T-cell (primary cell): Measurements from ENCODE around the gene CNNM2. TPM values are rescaled to one million over a fixed set of nuclear protein-coding genes. Genes with fewer than 3 reads are reported as not detected.

Experiments
- ATAC-seq, 4 experiments: fragments of 200-7000 bp in 3 of 4; fragments of 150-1000 bp in 1 of 4; cut with Tn5 transposase; replicated peaks in 1 of 4; 1 replicate in 3 of 4; 2 replicates in 1 of 4; pipeline ENCODE4 v1.10.0; 2021; ENCODE audit warnings: moderate library complexity in 3 of 4, mild to moderate bottlenecking in 2 of 4, moderate number of reproducible peaks in 1 of 4
- CTCF ChIA-PET, 2 donors: fragments of 300-600 bp; sonication (Branson Sonifier 250); formaldehyde crosslinking; loops; one replicate each; lab custom pipeline; 2022; ENCODE audit warnings: antibody characterized with exemption in 2 of 2; lab: Charles Lee
- POLR2A ChIA-PET, 2 donors: fragments of 300-600 bp; sonication (Branson Sonifier 250); formaldehyde crosslinking; loops; one replicate each; lab custom pipeline; 2022; ENCODE audit warnings: antibody characterized with exemption in 2 of 2; lab: Charles Lee
- DNase-seq, 35 experiments: peaks; one replicate each; pipeline versions ENCODE4 v3.0.0 to v3.0.0-alpha.2; 2013 to 2023
- H3K27ac ChIP-seq: one replicate; pipeline ENCODE4 v1.5.1; 2013; ENCODE audit warnings: low read length
- H3K27me3 ChIP-seq, 2 experiments: replicated peaks in 1 of 2; 1 replicate in 1 of 2; 2 replicates in 1 of 2; pipeline versions ENCODE4 v1.6.1 to v1.7.0; 2013; ENCODE audit warnings: low read length in 1 of 2, mixed read lengths in 1 of 2; ENCODE audit not compliant: control insufficient read depth in 2 of 2, insufficient read depth in 2 of 2; ENCODE audit errors: extremely low read depth in 1 of 2
- H3K36me3 ChIP-seq, 2 donors: 1 replicate in 1 of 2; 2 replicates in 1 of 2; pipeline versions ENCODE4 v1.6.1 to v1.7.0; 2013; ENCODE audit warnings: low read length in 1 of 2; ENCODE audit not compliant: control insufficient read depth in 2 of 2, insufficient read depth in 1 of 2; ENCODE audit errors: extremely low read depth in 1 of 2
- H3K4me1 ChIP-seq, 2 experiments: 1 replicate in 1 of 2; 2 replicates in 1 of 2; pipeline versions ENCODE4 v1.6.1 to v1.7.0; 2013; ENCODE audit warnings: low read length in 2 of 2, mixed read lengths in 1 of 2; ENCODE audit not compliant: insufficient read depth in 2 of 2, control insufficient read depth in 1 of 2; ENCODE audit errors: extremely low read depth in 1 of 2
- H3K4me3 ChIP-seq, 2 donors: 1 replicate in 1 of 2; 2 replicates in 1 of 2; pipeline versions ENCODE4 v1.5.1 to v1.7.0; 2013; ENCODE audit warnings: mild to moderate bottlenecking in 2 of 2, low read length in 1 of 2, moderate library complexity in 1 of 2; ENCODE audit not compliant: control insufficient read depth in 1 of 2; ENCODE audit errors: extremely low read depth in 1 of 2
- H3K9me3 ChIP-seq: 2 replicates; pipeline ENCODE4 v1.7.0; 2013
- H3K27ac Mint-ChIP-seq, 2 donors: one replicate each; pipeline ENCODE4 v1.8.0; 2020 to 2021; ENCODE audit warnings: mild to moderate bottlenecking in 2 of 2, mixed read lengths in 2 of 2
- H3K27me3 Mint-ChIP-seq, 2 donors: one replicate each; pipeline ENCODE4 v1.8.0; 2021 to 2022; ENCODE audit warnings: mixed read lengths in 2 of 2
- H3K36me3 Mint-ChIP-seq: one replicate; pipeline ENCODE4 v1.8.0; 2021; ENCODE audit warnings: mixed read lengths
- H3K4me1 Mint-ChIP-seq, 3 donors: one replicate each; pipeline ENCODE4 v1.8.0; 2020 to 2022; ENCODE audit warnings: mixed read lengths in 3 of 3, mild to moderate bottlenecking in 1 of 3
- H3K4me3 Mint-ChIP-seq, 3 donors: one replicate each; pipeline ENCODE4 v1.8.0; 2020 to 2022; ENCODE audit warnings: mild to moderate bottlenecking in 3 of 3, mixed read lengths in 3 of 3, moderate library complexity in 3 of 3
- H3K9me3 Mint-ChIP-seq, 3 donors: one replicate each; pipeline ENCODE4 v1.8.0; 2020 to 2022; ENCODE audit warnings: mixed read lengths in 3 of 3
- WGBS: methylation state at CpG from one replicate; pipeline ENCODE4 v1.1.5; 2013; ENCODE audit warnings: missing lambda C conversion rate; ENCODE audit not compliant: insufficient coverage; 5-methylcytosine and 5-hydroxymethylcytosine counted together
- total RNA-seq, 35 experiments: library from RNA in 6 of 35; stranded (reverse) in 6 of 35; fragments of 120-200 nt in 1 of 35; gene quantifications; one replicate each; pipeline versions ENCODE4 v1.2.1 to v1.2.4 and lab custom pipeline; 2013 to 2026

CNNM2 gene
- total RNA-seq, 5 donors from 2014 or later (not counting 1 experiment from before 2014, with no cell fraction given): 11.6 to 15.4 (median 14.2) TPM

DNA sequence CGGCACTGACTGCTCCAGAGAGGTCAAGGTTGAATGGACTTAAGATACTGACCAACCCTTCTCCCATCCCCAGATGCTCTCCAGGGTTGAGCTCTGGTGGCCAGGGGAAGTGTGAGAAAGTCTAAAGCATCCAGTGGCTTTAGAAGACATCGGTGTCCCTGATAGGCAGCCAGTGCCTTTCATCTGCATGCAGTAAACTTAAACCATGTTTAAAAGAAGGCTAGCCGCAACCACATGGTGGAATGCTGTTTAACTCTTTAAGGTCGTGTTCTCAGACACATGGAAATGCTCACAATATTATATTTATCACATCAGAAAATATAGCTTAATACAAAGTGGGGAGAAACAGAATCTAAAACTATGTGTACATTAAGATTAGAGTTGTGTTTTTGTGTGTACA, 137.0 kb downstream of the CNNM2 start:
- no peak overlapping the region for H3K4me3 Mint-ChIP-seq
- peak overlapping the region; percentile 66 for H3K27ac ChIP-seq

DNA sequence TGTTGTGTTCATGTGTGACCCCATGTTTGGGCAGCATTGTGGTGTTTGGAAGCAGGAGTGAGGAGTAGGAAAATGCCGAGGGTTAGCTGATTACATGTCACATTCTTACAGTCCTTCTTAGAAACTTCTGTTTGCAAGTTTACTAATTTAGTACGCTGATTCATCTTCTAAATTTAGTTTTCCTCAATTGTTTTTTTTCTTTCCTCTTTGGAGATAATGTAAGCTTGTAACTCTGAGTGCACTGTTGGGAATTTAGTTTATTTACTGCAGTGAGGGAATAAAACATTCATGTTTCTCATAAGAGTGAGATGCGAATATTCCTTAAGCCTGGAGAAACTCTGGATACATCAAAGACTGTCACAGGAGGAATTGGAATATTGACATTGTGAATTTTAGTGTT, 139.9 kb downstream of the CNNM2 start:
- Mint-ChIP-seq H3K27ac (no peak overlapping the region), H3K36me3 (peaks cover 12% of the 10 kb centered on the region), H3K4me1 (peaks cover 17 to 21% (median 19%) of the 10 kb centered on the region in 3 donors), H3K9me3 (no peaks in the 10 kb centered on the region), H3K4me3 (no peak overlapping the region), H3K27me3 (no peaks in the 10 kb centered on the region)
- ChIA-PET POLR2A (no interaction called here), CTCF (no interaction called here)
- no peaks in the 10 kb centered on the region for H3K27me3 ChIP-seq
- DNase-seq: no peak
- no peak overlapping the region for H3K27ac ChIP-seq
- no peak overlapping the region for H3K4me3 ChIP-seq
- ATAC-seq: no peak
- no CpG with 5 or more reads among the region's 3 CpGs for WGBS
- H3K36me3 ChIP-seq: peaks cover 0 to 5% of the 10 kb centered on the region in 2 donors
- no peaks in the 10 kb centered on the region for H3K9me3 ChIP-seq
- H3K4me1 ChIP-seq: peaks cover 7 to 20% of the 10 kb centered on the region in 2 experiments

More for the DNA sequence above, 137.0 kb downstream of the CNNM2 start:
- H3K4me1 ChIP-seq: peaks cover 7 to 23% of the 10 kb centered on the region in 2 experiments
- ATAC-seq (no peak), DNase-seq (no peak)
- H3K9me3 Mint-ChIP-seq: no peaks in the 10 kb centered on the region
- H3K27me3 Mint-ChIP-seq: no peaks in the 10 kb centered on the region
- ChIA-PET POLR2A (no interaction called here), CTCF (interaction anchor here in 1 of 2 donors (1.2 to 1.8 kb wide), 2 partner anchors 15 to 138 kb away, joined by 3 to 15 read pairs; partner anchors contain the start of gene CNNM2)
- peaks cover 16% of the 10 kb centered on the region for H3K36me3 Mint-ChIP-seq
- peaks cover 17 to 22% (median 19%) of the 10 kb centered on the region in 3 donors for H3K4me1 Mint-ChIP-seq
- H3K27ac Mint-ChIP-seq: peak overlapping the region in 1 of 2 donors; percentile 91
- no CpG with 5 or more reads among the region's 4 CpGs for WGBS
- H3K36me3 ChIP-seq: peaks cover 0 to 5% of the 10 kb centered on the region in 2 donors
- no peaks in the 10 kb centered on the region for H3K27me3 ChIP-seq
- no peaks in the 10 kb centered on the region for H3K9me3 ChIP-seq
- H3K4me3 ChIP-seq: no peak overlapping the region

DNA sequence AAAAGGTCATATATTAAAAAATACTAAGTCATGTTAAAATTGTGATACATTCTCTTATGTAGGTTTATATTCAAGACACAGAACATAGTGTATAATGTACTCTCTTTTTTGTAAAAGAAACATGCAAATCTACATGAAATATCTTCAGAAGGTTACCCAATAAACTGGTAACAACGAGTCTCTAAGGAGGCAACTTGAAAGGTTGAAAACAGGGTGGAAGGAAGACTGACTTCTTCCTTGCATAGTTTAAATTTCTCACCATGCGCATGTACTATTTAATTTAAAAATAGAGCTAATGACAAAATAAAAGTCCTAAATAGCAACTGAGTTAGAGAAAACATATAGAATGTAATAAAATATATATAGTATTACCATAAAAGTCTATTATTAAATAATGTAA, 142.5 kb downstream of the CNNM2 start:
- POLR2A ChIA-PET: interaction anchor here in 1 of 2 donors (0.6 to 0.8 kb wide), 2 partner anchors 52 to 134 kb away, joined by 3 to 7 read pairs; no protein-coding TSS in a partner anchor
- no peak overlapping the region for H3K4me3 Mint-ChIP-seq

GRCh38 chr10:103062854-103063590, 144.9 kb downstream of the CNNM2 start:
- H3K36me3 ChIP-seq: no peaks in the 10 kb centered on the region
- POLR2A ChIA-PET: no interaction called here
- Mint-ChIP-seq H3K9me3 (no peaks in the 10 kb centered on the region), H3K4me1 (no peaks in the 10 kb centered on the region), H3K27ac (no peak overlapping the region), H3K4me3 (no peak overlapping the region), H3K36me3 (peaks cover 7% of the 10 kb centered on the region), H3K27me3 (no peaks in the 10 kb centered on the region)
- no peaks in the 10 kb centered on the region for H3K9me3 ChIP-seq
- CTCF ChIA-PET: interaction anchor here in 1 of 2 donors (0.6 kb wide), 1 partner anchor 620 kb away, joined by 4 read pairs; no protein-coding TSS in a partner anchor
- H3K27me3 ChIP-seq: no peaks in the 10 kb centered on the region
- DNase-seq (no peak), ATAC-seq (no peak)
- WGBS: 87% methylated on average over 15 of the region's 15 CpGs
- no peaks in the 10 kb centered on the region for H3K4me1 ChIP-seq
- H3K4me3 ChIP-seq: no peak overlapping the region
- no peak overlapping the region for H3K27ac ChIP-seq

More for the DNA sequence above, 142.5 kb downstream of the CNNM2 start:
- CTCF ChIA-PET: interaction anchor here in 1 of 2 donors (1.0 kb wide), 1 partner anchor 201 kb away, joined by 3 read pairs; no protein-coding TSS in a partner anchor
- H3K36me3 ChIP-seq: peaks cover 0 to 3% of the 10 kb centered on the region in 2 donors
- DNase-seq (no peak), ATAC-seq (no peak)
- Mint-ChIP-seq H3K36me3 (peaks cover 16% of the 10 kb centered on the region), H3K9me3 (no peaks in the 10 kb centered on the region), H3K27ac (no peak overlapping the region), H3K27me3 (no peaks in the 10 kb centered on the region), H3K4me1 (no peaks in the 10 kb centered on the region)
- no CpG with 5 or more reads among the region's 2 CpGs for WGBS
- no peaks in the 10 kb centered on the region for H3K27me3 ChIP-seq
- H3K4me1 ChIP-seq: no peaks in the 10 kb centered on the region
- no peak overlapping the region for H3K4me3 ChIP-seq
- no peak overlapping the region for H3K27ac ChIP-seq
- H3K9me3 ChIP-seq: no peaks in the 10 kb centered on the region

- no peak overlapping the region for H3K27ac ChIP-seq
- H3K4me3 ChIP-seq: no peak overlapping the region
- no peaks in the 10 kb centered on the region for H3K27me3 Mint-ChIP-seq
- H3K9me3 Mint-ChIP-seq: no peaks in the 10 kb centered on the region
- no peak overlapping the region for H3K4me3 Mint-ChIP-seq
- WGBS: 95% methylated on average over 3 of the region's 4 CpGs
- H3K9me3 ChIP-seq: no peaks in the 10 kb centered on the region
- peaks cover 7% of the 10 kb centered on the region for H3K36me3 Mint-ChIP-seq
- ChIA-PET POLR2A (interaction anchor here in 1 of 2 donors (0.6 kb wide), 1 partner anchor 118 kb away, joined by 3 read pairs; no protein-coding TSS in a partner anchor), CTCF (no interaction called here)
- H3K27ac Mint-ChIP-seq: no peak overlapping the region
- H3K36me3 ChIP-seq: no peaks in the 10 kb centered on the region
- no peaks in the 10 kb centered on the region for H3K27me3 ChIP-seq
- peaks cover 10 to 14% of the 10 kb centered on the region in 2 experiments for H3K4me1 ChIP-seq
- ATAC-seq: no peak
- H3K4me1 Mint-ChIP-seq: peaks cover 12 to 14% (median 13%) of the 10 kb centered on the region in 3 donors
- no peak for DNase-seq
Observed at GRCh38 chr10:103064956-103065355, 146.9 kb downstream of the CNNM2 start.

DNA sequence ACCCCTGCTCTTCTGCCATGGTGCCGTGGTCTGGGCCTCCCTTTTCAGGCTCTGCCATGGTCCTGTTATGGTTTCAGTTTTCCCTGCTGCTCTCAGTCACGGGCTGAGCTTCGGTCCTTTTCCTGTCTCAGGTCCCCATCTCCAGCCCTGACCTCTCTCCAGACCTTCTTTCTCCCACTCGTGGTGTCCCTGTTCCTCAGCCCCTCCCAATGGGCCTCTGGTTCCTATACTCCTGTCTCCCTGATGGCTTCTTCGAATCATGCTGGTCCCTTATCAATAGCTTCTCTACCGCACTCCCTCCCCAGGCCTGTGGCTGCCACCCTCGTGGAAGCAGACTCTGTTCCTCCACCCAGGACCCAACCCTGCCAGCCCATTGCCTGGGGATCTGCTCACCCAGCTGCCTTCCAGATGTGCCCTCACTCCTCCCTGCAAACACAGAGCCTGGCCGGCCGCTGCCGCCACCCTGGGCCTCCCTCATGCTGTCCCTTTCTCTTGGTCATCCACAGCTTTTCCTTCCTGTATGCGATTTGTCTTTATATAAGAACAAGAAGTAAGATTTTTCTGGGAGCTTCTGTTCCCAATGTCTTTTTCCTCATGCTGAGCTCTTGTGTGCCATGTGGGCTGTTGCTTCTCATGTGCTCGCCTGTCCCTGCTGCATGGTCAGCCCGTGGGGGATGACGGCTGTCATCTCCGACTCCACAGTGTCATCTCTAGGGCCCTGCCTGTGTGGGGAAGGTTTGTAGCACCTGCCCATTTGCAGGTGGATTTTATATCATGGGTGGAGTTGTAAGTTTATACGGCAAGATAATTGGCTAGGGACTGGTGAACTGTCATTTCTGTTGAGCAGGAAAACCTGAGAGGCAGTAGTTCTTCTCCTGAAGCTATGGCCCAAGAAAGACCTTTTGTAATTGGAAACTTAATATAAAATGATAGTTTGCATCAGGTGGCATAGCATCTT, 148.3 kb downstream of the CNNM2 start:
- DNase-seq (no peak), ATAC-seq (no peak)
- Histone ChIP-seq H3K9me3 (no peaks in the 10 kb centered on the region), H3K4me3 (no peak overlapping the region), H3K4me1 (peaks cover 17 to 22% of the 10 kb centered on the region in 2 experiments), H3K27ac (no peak overlapping the region), H3K36me3 (no peaks in the 10 kb centered on the region), H3K27me3 (no peaks in the 10 kb centered on the region)
- CTCF ChIA-PET: interaction anchor here (0.6 to 1.0 kb wide), 2 partner anchors 149 to 1178 kb away, joined by 3 read pairs; partner anchors contain the start of gene CNNM2 (in 1 of the 2)
- Mint-ChIP-seq H3K4me1 (peaks cover 21 to 24% (median 24%) of the 10 kb centered on the region in 3 donors), H3K27me3 (no peaks in the 10 kb centered on the region), H3K9me3 (no peaks in the 10 kb centered on the region), H3K27ac (no peak overlapping the region), H3K36me3 (peaks cover 7% of the 10 kb centered on the region), H3K4me3 (no peak overlapping the region)
- POLR2A ChIA-PET: interaction anchor here in 1 of 2 donors (0.6 kb wide), 1 partner anchor 35 kb away, joined by 6 read pairs; no protein-coding TSS in a partner anchor
- 89% methylated on average over 12 of the region's 16 CpGs for WGBS
